ENCODE data around the gene TRMT1.

- TF ChIP-seq CTCF (conservative IDR thresholded peaks at IDR 0.05; ENCODE audit: low read depth, low read length) (no peak), EZH2 (IDR thresholded peaks at IDR 0.05; ENCODE audit: low read length, unreplicated experiment) (no peak)
Measured at GRCh38 chr19:13064092-13064489, 52.4 kb downstream of the TRMT1 start.

All from PC-3 (cell line).